ENCODE results near the gene ADRA1B. TPM values are rescaled to one million over a fixed set of nuclear protein-coding genes. Genes with fewer than 3 reads are reported as not detected.

Gene ADRA1B
- polyA plus RNA-seq, 1 experiment = 0.58 TPM

- Histone ChIP-seq H3K27me3 (ENCODE audit: control insufficient read depth, insufficient read depth, low read length) (no peaks in the 10 kb centered on the region), H3K4me3 (ENCODE audit: low read depth, low read length) (no peak overlapping the region), H3K27ac (ENCODE audit: low read depth, low read length) (no peak overlapping the region), H3K9me3 (ENCODE audit: control insufficient read depth, insufficient read depth, low read length) (no peaks in the 10 kb centered on the region)
- no peak for DNase-seq (ENCODE audit: low read depth, low spot score)
- TF ChIP-seq CTCF (IDR thresholded peaks at IDR 0.05; ENCODE audit: low read depth, low read length) = no peak
- ChIA-PET POLR2A (no interaction called here), CTCF (interaction anchor here (0.6 to 1.5 kb wide), 4 partner anchors 35 to 507 kb away, joined by 3 to 6 read pairs (median 4); no protein-coding TSS in a partner anchor)
Measured at GRCh38 chr5:159951834-159952233, 35.6 kb downstream of the ADRA1B start.

GRCh38 chr5:159953609-159954008 lies 37.3 kb downstream of the ADRA1B start:
- H3K27ac ChIP-seq (ENCODE audit: low read depth, low read length) = no peak overlapping the region
- no peaks in the 10 kb centered on the region for H3K9me3 ChIP-seq (ENCODE audit: control insufficient read depth, insufficient read depth, low read length)
- DNase-seq (ENCODE audit: low read depth, low spot score) = no peak
- ChIA-PET CTCF (interaction anchor here (1.3 to 2.0 kb wide), 3 partner anchors 11 to 437 kb away, joined by 3 to 7 read pairs (median 4); no protein-coding TSS in a partner anchor), POLR2A (no interaction called here)
- no peaks in the 10 kb centered on the region for H3K27me3 ChIP-seq (ENCODE audit: control insufficient read depth, insufficient read depth, low read length)
- H3K4me3 ChIP-seq (ENCODE audit: low read depth, low read length) = no peak overlapping the region
- no peak for TF ChIP-seq CTCF (IDR thresholded peaks at IDR 0.05; ENCODE audit: low read depth, low read length)

- Histone ChIP-seq H3K27ac (ENCODE audit: low read depth, low read length) (no peak overlapping the region), H3K9me3 (ENCODE audit: control insufficient read depth, insufficient read depth, low read length) (no peaks in the 10 kb centered on the region), H3K4me3 (ENCODE audit: low read depth, low read length) (no peak overlapping the region), H3K27me3 (ENCODE audit: control insufficient read depth, insufficient read depth, low read length) (no peaks in the 10 kb centered on the region)
- POLR2A ChIA-PET = interaction anchor here (1.5 kb wide), 1 partner anchor 7 kb away, joined by 9 read pairs; no protein-coding TSS in a partner anchor
- CTCF ChIA-PET = interaction anchor here (1.3 kb wide), 1 partner anchor 10 kb away, joined by 6 read pairs; no protein-coding TSS in a partner anchor
- no peak for DNase-seq (ENCODE audit: low read depth, low spot score)
- no peak for TF ChIP-seq CTCF (IDR thresholded peaks at IDR 0.05; ENCODE audit: low read depth, low read length)
Measured at GRCh38 chr5:159955056-159955624, 38.9 kb downstream of the ADRA1B start.

GRCh38 chr5:159956074-159956473 lies 39.8 kb downstream of the ADRA1B start:
- Histone ChIP-seq H3K27ac (ENCODE audit: low read depth, low read length) (no peak overlapping the region), H3K9me3 (ENCODE audit: control insufficient read depth, insufficient read depth, low read length) (no peaks in the 10 kb centered on the region), H3K27me3 (ENCODE audit: control insufficient read depth, insufficient read depth, low read length) (no peaks in the 10 kb centered on the region), H3K4me3 (ENCODE audit: low read depth, low read length) (no peak overlapping the region)
- no peak for DNase-seq (ENCODE audit: low read depth, low spot score)
- ChIA-PET POLR2A (interaction anchor here (0.6 to 1.5 kb wide), 4 partner anchors 8 to 504 kb away, joined by 3 to 9 read pairs (median 4); no protein-coding TSS in a partner anchor), CTCF (interaction anchor here (1.3 kb wide), 1 partner anchor 9 kb away, joined by 6 read pairs; no protein-coding TSS in a partner anchor)
- TF ChIP-seq CTCF (IDR thresholded peaks at IDR 0.05; ENCODE audit: low read depth, low read length) = no peak
